ENCODE results near the gene SRP14. TPM values are rescaled to one million over a fixed set of nuclear protein-coding genes. Genes with fewer than 3 reads are reported as not detected.

SRP14 gene
- 100 to 1,000 TPM; 142 to 485 (median 230) TPM for total RNA-seq

- intact Hi-C loops (cut with DNase I; ENCODE audit: low total_unique reads): no loop called here
- Histone ChIP-seq H3K9me3 (no peaks in the 10 kb centered on the region), H3K36me3 (no peaks in the 10 kb centered on the region), H3K27me3 (no peaks in the 10 kb centered on the region), H3K27ac (peak within 1 kb of the TSS; percentile 87 to 91), H3K4me3 (peak within 1 kb of the TSS; percentile 58 to 69), H3K4me1 (peaks cover 4 to 9% of the 10 kb centered on the region in 2 donors)
- DNase-seq: peak; percentile 94 to 95
- TF ChIP-seq POLR2A (IDR thresholded peaks at IDR 0.05) (peak; percentile 81 to 90), CTCF (IDR thresholded peaks at IDR 0.05) (peak in 3 of 4 experiments; percentile 9 to 59 (median 32))
Measured at GRCh38 chr15:40038638-40039543, at the start of gene SRP14. SRP14 (minus strand) TSS chr15:40039181; CDS start chr15:40039116, 65 bp downstream.

- peak; percentile 59 to 72 for DNase-seq
- intact Hi-C loops (cut with DNase I; ENCODE audit: low total_unique reads): no loop called here
- peak overlapping the region; percentile 95 for H3K27ac ChIP-seq
- no peaks in the 10 kb centered on the region for H3K9me3 ChIP-seq
- no peak overlapping the region for H3K4me3 ChIP-seq
- H3K27me3 ChIP-seq: no peaks in the 10 kb centered on the region
- no peak for TF ChIP-seq CTCF (IDR thresholded peaks at IDR 0.05)
- no peak for TF ChIP-seq POLR2A (IDR thresholded peaks at IDR 0.05)
- no peaks in the 10 kb centered on the region for H3K36me3 ChIP-seq
- peaks cover 23 to 26% of the 10 kb centered on the region in 2 donors for H3K4me1 ChIP-seq
Measured at GRCh38 chr15:40087991-40088928, 49.3 kb upstream of the SRP14 start.

- DNase-seq: no peak
- peak overlapping the region; percentile 5 to 95 for H3K27ac ChIP-seq
- H3K9me3 ChIP-seq: no peaks in the 10 kb centered on the region
- no peaks in the 10 kb centered on the region for H3K36me3 ChIP-seq
- no peaks in the 10 kb centered on the region for H3K27me3 ChIP-seq
- TF ChIP-seq CTCF (IDR thresholded peaks at IDR 0.05) (no peak), POLR2A (IDR thresholded peaks at IDR 0.05) (no peak)
- peaks cover 17 to 24% of the 10 kb centered on the region in 2 donors for H3K4me1 ChIP-seq
- H3K4me3 ChIP-seq: no peak overlapping the region
- intact Hi-C loops (cut with DNase I; ENCODE audit: low total_unique reads): no loop called here
Measured at GRCh38 chr15:40087068-40087810, 48.3 kb upstream of the SRP14 start.

- no peak overlapping the region for H3K4me3 ChIP-seq
Measured at GRCh38 chr15:40085266-40085665, 46.3 kb upstream of the SRP14 start.

More at GRCh38 chr15:40085266-40085665, 46.3 kb upstream of the SRP14 start:
- Histone ChIP-seq H3K27me3 (no peaks in the 10 kb centered on the region), H3K27ac (no peak overlapping the region), H3K9me3 (no peaks in the 10 kb centered on the region), H3K4me1 (peaks cover 14 to 16% of the 10 kb centered on the region in 2 donors), H3K36me3 (no peaks in the 10 kb centered on the region)
- DNase-seq: no peak
- intact Hi-C loops (cut with DNase I; ENCODE audit: low total_unique reads): no loop called here
- TF ChIP-seq POLR2A (IDR thresholded peaks at IDR 0.05) (no peak), CTCF (IDR thresholded peaks at IDR 0.05) (no peak)
